Smooth muscle cell (in vitro differentiated cells): ENCODE data around the gene CLIP4. TPM values are rescaled to one million over a fixed set of nuclear protein-coding genes. Genes with fewer than 3 reads are reported as not detected.

Source experiments
- DNase-seq: peaks from one replicate; lab custom pipeline; 2025; ENCODE audit not compliant: unreplicated experiment; lab: John Stamatoyannopoulos, UW
- H2AFZ ChIP-seq: fragments of 200-600 bp; sonication (generic); 2 replicates; pipeline ENCODE4 v1.6.0; 2016; ENCODE audit warnings: antibody characterized with exemption, low read depth, mild to moderate bottlenecking
- H3F3A ChIP-seq: fragments of 200-600 bp; sonication (generic); 2 replicates; pipeline ENCODE4 v1.6.0; 2017; ENCODE audit warnings: antibody characterized with exemption, low read depth
- H3K27ac ChIP-seq: fragments of 200-600 bp; sonication (generic); 2 replicates; pipeline ENCODE4 v1.5.1; 2016; ENCODE audit warnings: low read depth, mild to moderate bottlenecking
- H3K27me3 ChIP-seq: fragments of 200-600 bp; sonication (generic); 2 replicates; pipeline ENCODE4 v1.6.1; 2016; ENCODE audit warnings: low read depth, mild to moderate bottlenecking
- H3K36me3 ChIP-seq: fragments of 200-600 bp; sonication (generic); 2 replicates; pipeline ENCODE4 v1.5.1; 2016; ENCODE audit warnings: low read depth
- H3K4me1 ChIP-seq: fragments of 200-600 bp; sonication (generic); 2 replicates; pipeline ENCODE4 v1.5.1; 2016; ENCODE audit warnings: low read depth
- H3K4me2 ChIP-seq: fragments of 200-600 bp; sonication (generic); 2 replicates; pipeline ENCODE4 v1.6.0; 2016; ENCODE audit warnings: mild to moderate bottlenecking
- H3K4me3 ChIP-seq: fragments of 200-600 bp; sonication (generic); 2 replicates; pipeline ENCODE4 v1.5.1; 2016; ENCODE audit warnings: mild to moderate bottlenecking
- H3K79me2 ChIP-seq: fragments of 200-600 bp; sonication (generic); 2 replicates; pipeline ENCODE4 v1.6.0; 2016; ENCODE audit warnings: low read depth, mild to moderate bottlenecking
- H3K9ac ChIP-seq: fragments of 200-600 bp; sonication (generic); 2 replicates; pipeline ENCODE4 v1.6.0; 2016; ENCODE audit warnings: low read depth
- H3K9me3 ChIP-seq: fragments of 200-600 bp; sonication (generic); replicated peaks from 2 replicates; pipeline ENCODE4 v1.5.1; 2016; ENCODE audit warnings: low read depth
- H4K20me1 ChIP-seq: fragments of 200-600 bp; sonication (generic); 2 replicates; pipeline ENCODE4 v1.6.0; 2016; ENCODE audit warnings: low read depth
- WGBS: methylation state at CpG from one replicate; pipeline ENCODE4 v1.1.7; 2016; ENCODE audit warnings: low lambda C conversion rate; 5-methylcytosine and 5-hydroxymethylcytosine counted together
- polyA plus RNA-seq: library from polyadenylated mRNA; unstranded; fragments of >200 nt; fragmentation: Nextera tagmentation; extraction: Ambion mirVana; gene quantifications from 2 replicates; pipeline ENCODE4 v1.2.1, GENCODE V29; 2016
- total RNA-seq: library from RNA; depleted of rRNA; stranded (reverse); fragments of >200 nt; gene quantifications from 2 replicates; pipeline ENCODE4 v1.2.3, GENCODE V29; 2014
- TF ChIP-seq, protein P1 (sequence below): fragments of 200-600 bp; sonication (generic); IDR thresholded peaks from 2 replicates; pipeline ENCODE4 v1.5.1; 2017; ENCODE audit warnings: borderline replicate concordance, mild to moderate bottlenecking, antibody characterized with exemption; ENCODE audit not compliant: insufficient read depth, poor library complexity, severe bottlenecking

The CLIP4 gene
- total and polyA plus RNA-seq, 2 experiments from 2014 or later, result 5.7 to 18.9 TPM

DNA sequence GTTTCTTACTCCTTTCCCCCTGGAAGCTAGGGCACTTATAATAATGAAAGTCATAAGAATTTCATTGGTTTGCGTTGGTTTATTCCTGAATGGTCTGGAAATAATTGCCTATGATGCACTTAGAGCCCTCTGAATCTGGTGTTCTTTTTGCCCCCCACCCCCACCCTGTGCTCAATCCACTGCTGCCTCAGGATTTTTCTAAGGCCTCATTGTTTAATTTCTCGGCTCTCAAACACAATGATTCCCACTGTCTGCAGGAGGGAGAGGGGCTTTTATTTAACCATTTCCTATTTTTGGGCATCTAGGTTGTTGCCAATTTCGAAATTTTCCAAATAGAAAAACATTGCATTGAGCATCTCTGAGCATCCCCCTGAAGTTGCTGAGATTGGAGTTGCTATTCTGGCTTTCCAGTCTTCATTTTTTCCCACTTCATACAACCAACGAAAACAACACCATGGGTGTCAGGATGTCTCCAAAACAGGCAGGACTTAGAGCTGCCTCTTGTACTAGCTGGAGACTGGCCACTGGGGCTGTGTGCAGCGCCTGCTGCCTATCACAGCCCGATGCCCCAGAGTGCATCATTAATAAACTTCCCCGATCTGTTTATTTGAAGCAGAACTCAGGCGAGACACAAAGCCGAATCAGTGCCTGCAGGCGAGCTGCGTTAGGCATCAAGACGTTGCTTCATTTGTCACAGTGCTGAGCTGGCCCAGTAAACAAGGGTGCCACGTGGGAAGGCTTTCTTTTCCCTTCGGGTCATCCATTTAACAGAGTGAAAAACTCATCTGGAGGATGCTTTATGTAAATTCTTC lies 39.1 kb upstream of the CLIP4 start:
- WGBS, result 52% methylated on average over 14 of the region's 14 CpGs
- TF ChIP-seq, protein P1, sequence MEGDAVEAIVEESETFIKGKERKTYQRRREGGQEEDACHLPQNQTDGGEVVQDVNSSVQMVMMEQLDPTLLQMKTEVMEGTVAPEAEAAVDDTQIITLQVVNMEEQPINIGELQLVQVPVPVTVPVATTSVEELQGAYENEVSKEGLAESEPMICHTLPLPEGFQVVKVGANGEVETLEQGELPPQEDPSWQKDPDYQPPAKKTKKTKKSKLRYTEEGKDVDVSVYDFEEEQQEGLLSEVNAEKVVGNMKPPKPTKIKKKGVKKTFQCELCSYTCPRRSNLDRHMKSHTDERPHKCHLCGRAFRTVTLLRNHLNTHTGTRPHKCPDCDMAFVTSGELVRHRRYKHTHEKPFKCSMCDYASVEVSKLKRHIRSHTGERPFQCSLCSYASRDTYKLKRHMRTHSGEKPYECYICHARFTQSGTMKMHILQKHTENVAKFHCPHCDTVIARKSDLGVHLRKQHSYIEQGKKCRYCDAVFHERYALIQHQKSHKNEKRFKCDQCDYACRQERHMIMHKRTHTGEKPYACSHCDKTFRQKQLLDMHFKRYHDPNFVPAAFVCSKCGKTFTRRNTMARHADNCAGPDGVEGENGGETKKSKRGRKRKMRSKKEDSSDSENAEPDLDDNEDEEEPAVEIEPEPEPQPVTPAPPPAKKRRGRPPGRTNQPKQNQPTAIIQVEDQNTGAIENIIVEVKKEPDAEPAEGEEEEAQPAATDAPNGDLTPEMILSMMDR, result no peak
- no peak for DNase-seq

DNA sequence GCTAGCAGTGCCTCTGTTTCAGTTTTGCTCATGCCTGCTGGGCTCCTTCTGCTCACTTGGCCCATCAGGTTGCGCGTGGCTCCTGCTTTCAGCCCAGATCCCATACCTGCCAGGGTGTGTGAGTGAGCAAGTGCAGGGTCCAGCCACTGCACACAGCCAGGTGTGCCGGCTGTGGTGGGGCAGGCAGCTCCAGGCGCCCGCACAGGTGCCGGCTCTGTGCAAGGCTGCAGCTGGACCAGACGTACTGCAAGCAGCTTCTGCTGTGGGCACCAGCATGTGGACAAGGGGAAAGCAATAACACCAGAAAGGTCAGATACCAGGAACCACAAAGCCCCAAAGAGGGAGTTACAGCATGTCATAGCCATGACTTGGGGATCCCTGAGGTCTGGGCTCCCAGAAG lies 35.3 kb upstream of the CLIP4 start:
- Histone ChIP-seq H3K27ac (no peak overlapping the region), H3K4me2 (no peak overlapping the region), H3K36me3 (no peaks in the 10 kb centered on the region), H3K4me1 (peaks cover 15% of the 10 kb centered on the region), H3K4me3 (no peak overlapping the region), H3K27me3 (no peaks in the 10 kb centered on the region), H3K9ac (no peak overlapping the region), H3F3A (no peaks in the 10 kb centered on the region), H3K9me3 (no peaks in the 10 kb centered on the region), H2AFZ (no peak overlapping the region), H3K79me2 (no peaks in the 10 kb centered on the region), H4K20me1 (no peaks in the 10 kb centered on the region)
- TF ChIP-seq, protein P1, result no peak
- DNase-seq, result no peak
- WGBS, result 97% methylated on average over 7 of the region's 7 CpGs

More for the DNA sequence above, 39.1 kb upstream of the CLIP4 start:
- no peaks in the 10 kb centered on the region for H3K9me3 ChIP-seq
- no peak overlapping the region for H3K27ac ChIP-seq
- no peaks in the 10 kb centered on the region for H4K20me1 ChIP-seq
- H3K4me1 ChIP-seq, result peaks cover 22% of the 10 kb centered on the region
- no peak overlapping the region for H3K9ac ChIP-seq
- H3K4me3 ChIP-seq, result no peak overlapping the region
- H3F3A ChIP-seq, result no peaks in the 10 kb centered on the region
- H3K27me3 ChIP-seq, result no peaks in the 10 kb centered on the region
- H3K79me2 ChIP-seq, result no peaks in the 10 kb centered on the region
- H3K4me2 ChIP-seq, result no peak overlapping the region
- H2AFZ ChIP-seq, result no peak overlapping the region
- H3K36me3 ChIP-seq, result no peaks in the 10 kb centered on the region

DNA sequence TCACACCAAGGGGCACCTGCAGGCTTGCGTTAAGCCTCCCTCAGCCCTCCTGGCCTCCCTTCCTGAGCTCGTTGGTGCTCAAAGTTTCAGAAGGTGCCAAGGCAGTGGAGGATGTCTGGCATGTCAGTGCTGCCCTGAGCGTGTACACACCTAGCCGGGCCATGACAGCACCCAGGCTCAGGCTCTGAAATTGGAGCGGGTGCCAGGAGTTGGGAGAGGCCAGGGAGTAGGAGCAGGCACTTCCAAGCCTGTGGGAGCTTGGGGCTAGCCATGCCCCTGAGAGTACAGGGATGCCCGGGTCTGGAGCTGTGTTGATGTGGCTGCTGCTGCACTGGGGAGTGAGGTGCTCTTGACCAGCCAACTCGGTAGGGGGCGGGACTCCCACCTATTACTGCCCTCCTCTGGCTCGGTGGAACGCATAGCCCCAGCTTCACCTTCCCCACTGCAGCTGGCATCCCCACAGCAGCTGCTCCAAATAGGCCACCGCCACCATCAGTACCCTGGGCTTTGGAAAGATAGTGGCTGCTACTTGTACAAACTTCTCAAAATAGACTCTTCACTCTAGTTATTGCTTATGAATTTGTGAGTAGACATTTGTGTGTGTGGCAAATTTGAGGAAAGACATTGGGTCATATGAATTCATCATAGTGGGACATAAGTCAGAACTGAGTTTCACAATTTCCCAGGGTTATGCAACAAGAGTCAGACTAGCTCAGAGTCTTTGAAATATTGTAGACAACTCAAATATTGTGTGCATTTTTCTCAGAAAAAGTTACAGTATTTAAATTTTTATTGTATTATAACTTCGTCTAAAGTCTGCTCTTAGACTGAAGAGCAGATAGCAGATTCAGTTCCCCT lies 34.1 kb upstream of the CLIP4 start:
- Histone ChIP-seq H3F3A (no peaks in the 10 kb centered on the region), H3K79me2 (no peaks in the 10 kb centered on the region), H3K27ac (no peak overlapping the region), H3K9me3 (no peaks in the 10 kb centered on the region), H3K4me3 (no peak overlapping the region), H3K36me3 (no peaks in the 10 kb centered on the region), H3K4me2 (no peak overlapping the region), H3K4me1 (peaks cover 4% of the 10 kb centered on the region), H4K20me1 (no peaks in the 10 kb centered on the region), H2AFZ (no peak overlapping the region), H3K27me3 (no peaks in the 10 kb centered on the region), H3K9ac (no peak overlapping the region)
- DNase-seq, result no peak
- TF ChIP-seq, protein P1, result no peak
- WGBS, result 74% methylated on average over 12 of the region's 12 CpGs
